Esophagus squamous epithelium (tissue), 4 donors: ENCODE results near the gene MEF2C.

ENCODE experiments used
- CTCF ChIP-seq, 6 experiments: fragments of 450-650 bp in 4 of 6; fragments of 200-600 bp in 2 of 6; sonication (generic) in 2 of 6; IDR thresholded peaks; one replicate each; pipeline ENCODE4 v1.5.1; 2016 to 2019; ENCODE audit warnings: antibody characterized with exemption in 6 of 6, mild to moderate bottlenecking in 4 of 6, moderate library complexity in 4 of 6
- POLR2A ChIP-seq, 4 donors: fragments of 450-650 bp; IDR thresholded peaks; one replicate each; pipeline ENCODE4 v1.6.1; 2017; ENCODE audit warnings: antibody characterized with exemption in 4 of 4, mild to moderate bottlenecking in 4 of 4, moderate library complexity in 3 of 4

GRCh38 chr5:88886252-88886651 is 3.3 kb upstream of the MEF2C start:
- TF ChIP-seq CTCF (IDR thresholded peaks at IDR 0.05) (no peak), POLR2A (IDR thresholded peaks at IDR 0.05) (no peak)
